Stimulated activated CD4-positive, alpha-beta T cell treated with anti-CD3 and anti-CD28 coated beads, TNF-alpha, amount 100 ng/mL, for 24 hours (primary cell): ENCODE results near the gene OR7G2.
"Not testable (repeated sequence)": the region's sequence is repeated elsewhere in the genome, so short reads cannot be mapped to it uniquely, and the experiment has no call there.

Experiments
- DNase-seq, 3 experiments: peaks; one replicate each; pipeline ENCODE4 v3.0.0-alpha.2; 2020; ENCODE audit warnings: low read depth in 3 of 3

OR7G2 gene

DNA sequence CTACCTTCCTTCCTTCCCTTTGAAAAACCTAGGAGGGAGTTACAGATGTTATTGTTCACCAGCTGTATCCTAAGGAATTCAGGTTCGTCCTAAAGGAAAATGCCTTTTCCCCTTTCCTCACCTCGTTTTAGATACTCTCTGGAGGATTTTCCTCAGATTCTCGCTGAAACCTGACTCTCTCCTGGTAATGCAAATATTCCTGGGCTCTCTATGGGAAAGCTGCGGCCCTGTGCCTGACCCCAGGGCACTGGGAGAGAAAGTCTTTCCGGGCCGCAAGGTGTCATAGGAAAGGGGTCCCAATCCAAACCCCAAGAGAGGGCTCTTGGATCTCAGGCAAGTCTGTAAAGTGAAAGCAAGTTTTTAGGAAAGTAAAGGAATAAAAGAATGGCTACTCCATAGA, 33.5 kb downstream of the OR7G2 start:
- DNase-seq = no peak

DNA sequence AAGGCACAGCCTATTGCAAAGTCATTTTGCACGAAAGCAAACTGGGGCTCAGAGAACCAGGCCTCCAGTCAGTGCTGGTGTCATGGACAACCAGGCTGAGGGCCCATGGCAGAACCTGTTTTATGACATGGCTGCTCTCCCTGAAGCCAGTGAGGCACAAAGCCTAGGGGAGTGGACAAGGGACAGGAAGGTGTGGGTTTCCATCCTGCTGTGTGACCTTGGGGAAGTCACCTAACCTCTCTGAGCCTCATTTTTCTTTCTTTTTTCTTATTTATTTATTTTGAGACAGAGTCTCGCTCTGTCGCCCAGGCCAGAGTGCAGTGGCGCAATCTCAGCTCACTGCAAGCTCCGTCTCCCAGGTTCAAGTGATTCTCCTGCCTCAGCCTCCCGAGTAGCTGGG, 35.6 kb downstream of the OR7G2 start:
- DNase-seq = not testable (repeated sequence)

DNA sequence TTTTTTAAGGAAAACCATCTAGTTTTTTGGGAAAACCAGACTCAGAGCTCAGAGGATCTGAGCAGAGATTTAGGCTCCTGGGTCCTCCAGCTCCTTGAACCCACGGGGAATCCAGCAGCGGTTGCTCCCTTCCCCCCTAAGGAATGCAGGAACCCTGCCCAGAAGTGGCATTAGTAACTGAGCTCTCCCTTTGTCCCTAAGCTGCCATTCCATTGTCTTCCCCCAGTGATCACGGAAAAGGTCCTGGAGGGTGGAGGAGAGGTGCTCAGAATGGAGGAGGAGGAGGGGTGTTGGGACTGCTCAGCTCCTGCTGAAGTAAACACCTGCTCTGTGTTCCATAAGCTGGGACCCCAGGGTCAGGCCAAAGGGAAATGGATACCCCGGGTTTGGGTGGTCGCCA, 37.2 kb downstream of the OR7G2 start:
- DNase-seq = no peak

DNA sequence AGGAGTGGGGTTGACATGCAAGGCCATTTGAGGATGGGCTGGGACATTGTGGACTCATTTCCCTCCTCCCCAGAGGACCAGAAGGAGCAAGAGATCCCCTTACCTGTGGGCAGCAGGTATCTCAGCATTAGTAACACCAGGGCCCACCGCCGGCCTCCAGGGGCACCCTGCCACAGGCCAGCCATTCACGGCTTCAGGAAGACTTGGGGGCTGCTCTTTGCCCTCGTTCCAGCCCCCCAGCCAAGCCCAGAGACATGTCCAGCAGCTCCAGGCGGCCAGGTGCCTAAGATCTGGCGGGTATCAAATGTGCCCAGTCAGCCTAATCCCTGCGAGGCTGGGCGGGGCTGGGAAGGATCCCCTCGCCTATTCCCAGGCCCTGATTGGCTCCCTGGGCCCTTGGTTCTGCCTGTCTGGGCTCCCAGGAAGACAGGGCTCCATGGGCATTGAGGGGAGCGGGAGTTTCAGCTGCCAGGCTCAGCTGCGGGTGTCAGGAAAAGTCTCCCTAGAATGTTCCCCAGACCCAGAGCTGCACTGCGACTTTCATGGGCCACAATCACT, 41.7 kb downstream of the OR7G2 start:
- DNase-seq = no peak

DNA sequence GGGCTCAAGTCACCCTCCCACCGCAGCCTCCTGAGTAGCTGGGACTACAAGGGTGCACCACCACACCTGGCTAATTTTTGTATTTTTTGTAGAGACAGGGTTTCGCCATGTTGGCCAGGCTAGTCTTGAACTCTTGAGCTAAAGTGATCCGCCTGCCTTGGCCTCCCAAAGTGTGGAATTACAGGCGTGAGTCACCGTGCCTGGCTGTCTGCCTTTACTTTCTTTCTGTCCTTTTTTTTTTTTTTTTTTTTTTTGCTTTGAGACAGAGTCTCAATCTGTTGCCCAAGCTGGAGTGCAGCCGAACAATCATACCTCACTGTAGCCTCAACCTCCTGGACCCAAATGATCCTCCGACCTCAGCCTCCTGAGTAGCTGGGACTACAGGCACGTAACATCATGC, 45.4 kb downstream of the OR7G2 start:
- no peak for DNase-seq

DNA sequence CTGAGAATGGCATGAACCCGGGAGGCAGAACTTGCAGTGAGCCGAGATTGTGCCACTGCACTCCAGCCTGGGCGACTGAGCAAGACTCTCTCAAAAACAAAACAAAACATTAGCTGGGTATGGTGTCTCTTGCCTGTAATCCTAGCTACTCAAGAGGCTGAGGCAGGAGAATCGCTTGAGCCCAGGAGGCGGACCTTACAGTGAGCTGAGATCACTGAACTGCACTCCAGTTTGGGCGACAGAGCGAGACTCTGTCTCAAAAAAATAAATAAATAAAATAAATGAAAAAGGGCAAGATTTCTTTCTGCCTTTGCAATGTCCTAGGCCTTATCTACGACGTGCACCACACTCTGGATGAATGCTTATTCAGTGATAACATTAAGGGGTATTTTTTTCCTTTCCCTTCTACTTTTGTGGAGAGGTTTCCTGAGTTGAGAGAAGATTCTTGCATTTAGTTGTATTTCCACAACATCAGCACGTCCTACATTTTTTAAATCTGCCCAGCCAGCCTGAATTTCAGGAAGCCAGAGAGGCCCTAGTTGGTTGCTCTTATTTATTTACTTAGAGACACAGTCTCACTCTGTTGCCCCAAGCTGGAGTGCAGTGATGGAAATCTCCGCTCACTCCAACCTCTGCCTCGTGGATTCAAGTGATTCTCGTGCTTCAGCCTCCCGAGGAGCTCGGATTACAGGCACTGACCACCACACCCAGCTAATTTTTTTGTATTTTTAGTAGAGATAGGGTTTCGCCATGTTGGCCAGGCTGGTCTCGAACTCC, 46.5 kb downstream of the OR7G2 start:
- DNase-seq = no peak

DNA sequence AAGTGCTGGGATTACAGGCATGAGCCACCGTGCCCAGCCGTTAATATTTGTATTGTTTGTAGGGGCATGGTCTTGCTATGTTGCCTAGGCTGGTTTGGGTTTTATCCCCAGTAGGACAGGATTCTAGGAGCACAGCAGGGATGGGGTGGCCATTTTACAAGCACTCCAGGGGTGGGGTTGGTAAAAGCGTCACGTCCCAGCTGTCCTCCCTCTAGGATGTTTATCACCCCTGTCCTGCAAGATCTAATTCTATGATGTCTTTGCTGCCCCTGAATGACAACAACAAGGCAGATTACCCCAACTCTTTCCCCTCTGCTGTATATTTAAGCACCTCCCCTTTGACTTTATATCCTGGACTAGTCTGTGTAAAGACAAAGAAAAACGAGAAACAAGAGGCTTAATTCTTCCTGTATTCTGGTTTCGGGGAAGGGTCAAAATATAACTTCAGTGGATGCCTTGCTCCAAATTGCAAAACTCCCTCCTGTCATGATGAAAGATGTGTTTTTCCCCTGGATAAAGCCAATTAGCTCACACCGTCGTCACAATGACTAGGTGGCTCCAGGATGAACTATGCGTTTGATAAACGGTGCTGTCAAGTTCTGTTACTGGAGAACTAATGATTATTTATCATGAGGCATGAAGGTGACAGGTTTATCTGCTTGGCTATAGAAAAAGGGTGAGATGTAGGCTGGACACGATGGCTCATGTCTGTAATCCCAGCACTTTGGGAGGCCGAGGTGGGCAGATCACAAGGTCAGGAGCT, 48.2 kb downstream of the OR7G2 start:
- DNase-seq = no peak

DNA sequence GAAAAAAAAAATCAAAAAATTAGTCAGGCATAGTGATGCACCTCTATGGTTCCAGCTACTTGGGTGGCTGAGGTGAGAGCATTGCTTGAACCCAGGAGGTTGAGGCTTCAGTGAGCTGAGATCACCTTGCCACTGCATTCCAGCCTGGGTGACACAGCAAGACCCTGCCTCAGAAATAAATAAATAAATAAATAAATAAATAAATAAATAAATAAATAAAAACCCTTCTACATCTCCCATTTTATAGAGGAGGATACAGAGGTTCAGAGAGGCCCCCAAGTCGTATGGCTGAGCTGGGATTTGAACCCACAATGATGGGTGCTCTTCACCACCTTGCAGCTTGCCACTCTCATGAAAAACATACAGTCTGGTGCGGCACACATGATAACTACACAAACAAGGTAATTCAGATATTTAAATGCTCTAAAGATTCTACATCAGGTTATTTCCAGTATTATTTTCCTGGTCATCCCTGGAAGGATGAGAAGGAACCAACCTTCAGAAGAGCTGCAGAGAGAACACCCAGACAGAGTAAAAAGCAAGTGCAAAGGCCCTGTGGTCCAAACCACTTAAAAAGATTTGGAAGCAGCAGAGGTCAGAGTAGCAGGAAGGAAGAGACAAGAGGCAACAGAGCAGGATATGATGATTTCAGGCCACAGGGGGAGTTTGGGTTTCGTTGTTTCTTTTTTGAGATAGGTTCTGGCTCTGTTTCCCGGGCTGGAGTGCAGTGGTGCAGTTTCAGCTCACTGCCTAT, 49.6 kb downstream of the OR7G2 start:
- no peak for DNase-seq

DNA sequence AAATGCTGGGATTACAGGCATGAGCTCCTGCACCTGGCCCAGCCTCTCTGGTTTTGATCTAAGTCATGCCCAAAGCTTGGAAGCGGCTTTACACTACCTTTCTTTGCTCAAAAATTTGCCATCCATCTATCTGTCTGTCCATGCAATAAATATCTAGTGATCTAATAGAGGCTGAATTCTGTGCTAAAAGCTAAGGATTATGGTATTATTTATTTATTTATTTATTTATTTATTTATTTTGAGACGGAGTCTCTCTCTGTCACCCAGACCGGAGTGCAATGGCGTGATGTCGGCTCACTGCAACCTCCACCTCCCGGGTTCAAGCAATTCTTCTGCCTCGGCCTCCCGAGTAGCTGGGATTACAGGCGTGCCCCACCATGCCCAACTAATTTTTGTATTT, 51.1 kb downstream of the OR7G2 start:
- DNase-seq = not testable (repeated sequence)

DNA sequence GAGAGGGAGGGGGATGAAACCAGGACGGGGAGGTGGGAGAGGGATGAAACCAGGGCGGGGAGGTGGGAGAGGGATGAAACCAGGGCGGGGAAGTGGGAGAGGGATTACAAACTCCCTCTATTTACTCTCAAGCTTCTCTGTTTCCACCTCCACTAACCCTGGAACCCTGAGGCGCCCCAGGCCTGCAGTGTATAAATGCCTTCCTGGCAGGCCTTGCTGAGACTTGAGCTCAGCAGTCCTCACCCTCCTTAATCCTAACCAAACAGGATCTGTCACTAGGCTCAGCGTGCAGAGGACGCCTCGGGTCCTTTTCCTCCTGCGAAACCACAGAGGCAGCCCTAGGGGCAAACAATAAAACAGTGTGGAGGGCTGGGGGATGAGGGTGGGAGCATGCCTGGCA, 52.5 kb downstream of the OR7G2 start:
- DNase-seq = no peak

DNA sequence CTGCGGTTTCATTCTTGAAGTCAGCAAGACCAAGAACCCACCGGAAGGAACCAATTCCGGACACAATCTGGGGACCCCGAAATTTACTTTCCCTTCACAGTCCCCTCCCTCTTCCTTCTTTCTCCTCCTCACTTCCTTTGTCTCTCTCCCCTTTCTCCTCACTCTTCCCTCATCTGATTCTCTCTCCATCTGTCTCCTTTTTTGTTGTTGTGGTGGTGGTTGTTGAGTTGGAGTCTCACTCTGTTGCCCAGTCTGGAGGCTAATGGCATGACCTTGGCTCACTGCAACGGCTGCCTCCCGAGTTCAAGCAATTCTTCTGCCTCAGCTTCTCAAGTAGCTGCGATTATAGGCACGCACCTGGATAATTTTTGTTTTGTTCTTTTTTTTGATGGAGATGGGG, 53.1 kb downstream of the OR7G2 start:
- DNase-seq = no peak

DNA sequence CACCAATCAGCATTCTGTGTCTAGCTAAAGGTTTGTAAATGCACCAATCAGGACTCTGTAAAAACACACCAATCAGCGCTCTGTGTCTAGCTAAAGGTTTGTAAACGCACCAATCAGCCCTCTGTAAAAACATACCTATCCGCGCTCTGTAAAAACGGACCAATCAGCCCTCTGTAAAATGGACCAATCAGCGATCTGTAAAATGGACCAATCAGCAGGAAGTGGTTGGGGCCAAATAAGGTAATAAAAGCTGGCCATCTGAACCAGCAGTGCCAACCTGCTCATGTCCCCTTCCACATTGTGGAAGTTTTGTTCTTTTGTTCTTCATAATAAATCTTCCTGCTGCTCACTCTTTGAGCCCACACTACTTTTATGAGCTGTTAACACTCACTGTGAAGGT, 53.6 kb downstream of the OR7G2 start:
- not testable (repeated sequence) for DNase-seq

DNA sequence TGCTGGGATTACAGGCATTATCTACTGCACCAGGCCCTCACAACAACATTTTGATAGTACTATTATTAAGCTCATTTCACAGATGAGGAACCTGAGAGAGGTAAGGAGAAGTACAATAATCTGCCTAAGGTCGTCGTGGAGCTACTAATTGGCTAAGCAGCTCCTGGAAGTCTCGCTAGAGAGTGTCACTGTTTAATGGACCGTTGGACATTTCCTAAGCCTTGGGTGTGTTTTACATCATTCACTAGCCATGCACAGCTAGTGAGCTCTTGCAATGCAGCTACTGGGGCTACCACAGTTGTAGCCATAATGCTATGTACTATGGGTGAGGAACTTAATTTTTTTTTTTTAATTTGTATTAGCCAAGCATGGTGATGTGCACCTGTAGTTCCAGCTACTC, 54.4 kb downstream of the OR7G2 start:
- DNase-seq = no peak
